Measurements from ENCODE around the gene GATA1. TPM values are rescaled to one million over a fixed set of nuclear protein-coding genes. Genes with fewer than 3 reads are reported as not detected.

The GATA1 gene
- total RNA-seq, 2 donors from 2014 or later, result 0.77 TPM; not detected in 1

- intact Hi-C loops (cut with DNase I), result no loop called here
- DNase-seq, result no peak
Observed at GRCh38 chrX:48835524-48836329, 49.3 kb downstream of the GATA1 start, which contains the start of gene PCSK1N. Gene PCSK1N (minus strand): TSS chrX:48835610. CDS start chrX:48835532, 78 bp downstream.

GRCh38 chrX:48839686-48840085 lies 53.3 kb downstream of the GATA1 start:
- no peak overlapping the region for H3K4me3 ChIP-seq
- H3K27ac ChIP-seq, result no peak overlapping the region
- intact Hi-C loops (cut with DNase I), result no loop called here
- H3K9ac ChIP-seq (ENCODE audit: low read depth in 2 of 2, low read length in 2 of 2), result no peak overlapping the region
- DNase-seq, result no peak
- no peak for TF ChIP-seq CTCF (IDR thresholded peaks at IDR 0.05)
- no peaks in the 10 kb centered on the region for H3K4me1 ChIP-seq
- no peaks in the 10 kb centered on the region for H3K36me3 ChIP-seq
- no peaks in the 10 kb centered on the region for H3K9me3 ChIP-seq
- peaks cover 4% of the 10 kb centered on the region for H3K27me3 ChIP-seq

More at GRCh38 chrX:48835524-48836329, 49.3 kb downstream of the GATA1 start, which contains the start of gene PCSK1N:
- no peak within 1 kb of the TSS for H3K9ac ChIP-seq (ENCODE audit: low read depth in 2 of 2, low read length in 2 of 2)
- no peak within 1 kb of the TSS for H3K27ac ChIP-seq
- no peaks in the 10 kb centered on the region for H3K36me3 ChIP-seq
- peaks cover 24% of the 10 kb centered on the region for H3K27me3 ChIP-seq
- no peak within 1 kb of the TSS for H3K4me3 ChIP-seq
- no peaks in the 10 kb centered on the region for H3K4me1 ChIP-seq
- TF ChIP-seq CTCF (IDR thresholded peaks at IDR 0.05), result no peak
- no peaks in the 10 kb centered on the region for H3K9me3 ChIP-seq

Other genes starting within 250 kb of the GATA1 start
- gene TBC1D25, start 246.9 kb upstream of the GATA1 start, total RNA-seq, result 10 to 100 TPM in 1 of 2 donors, 1 to 10 TPM in 1; 8.1 to 11.6 TPM
- gene RBM3, start 212.1 kb upstream of the GATA1 start, total RNA-seq, result 100 to 1,000 TPM in 1 of 2 donors, 10 to 100 TPM in 1; 92.1 to 175 TPM
- gene WDR13, start 189.1 kb upstream of the GATA1 start, total RNA-seq, result 100 to 1,000 TPM in 1 of 2 donors, 10 to 100 TPM in 1; 90.4 to 121 TPM
- 1 to 10 TPM; 3.0 to 4.9 TPM for gene WAS, start 102.8 kb upstream of the GATA1 start, total RNA-seq
- gene SUV39H1, start 89.9 kb upstream of the GATA1 start, total RNA-seq, result 10 to 100 TPM in 1 of 2 donors, 1 to 10 TPM in 1; 4.8 to 16.8 TPM
- gene GLOD5, start 24.8 kb upstream of the GATA1 start, total RNA-seq, result 1 to 10 TPM; 4.0 to 9.0 TPM
- gene HDAC6, start 15.5 kb downstream of the GATA1 start, total RNA-seq, result 10 to 100 TPM; 66.2 to 71.5 TPM
- gene ERAS, start 39.9 kb downstream of the GATA1 start, total RNA-seq, result under 1 TPM in 1 of 2 donors, not detected in 1; 0.32 TPM
- 10 to 100 TPM in 1 of 2 donors, 1 to 10 TPM in 1; 6.0 to 10.1 TPM for gene PCSK1N, start 49.0 kb downstream of the GATA1 start, total RNA-seq
- gene TIMM17B, start 111.2 kb downstream of the GATA1 start, total RNA-seq, result 10 to 100 TPM; 48.8 to 91.0 TPM
- gene PQBP1, start 111.3 kb downstream of the GATA1 start, total RNA-seq, result 10 to 100 TPM; 68.1 to 76.3 TPM
- 10 to 100 TPM; 57.8 to 83.1 TPM for gene SLC35A2, start 125.1 kb downstream of the GATA1 start, total RNA-seq
- 10 to 100 TPM; 14.3 to 18.8 TPM for gene PIM2, start 132.4 kb downstream of the GATA1 start, total RNA-seq
- gene OTUD5, start 171.0 kb downstream of the GATA1 start, total RNA-seq, result 10 to 100 TPM; 40.2 to 40.9 TPM
- gene KCND1, start 185.3 kb downstream of the GATA1 start, total RNA-seq, result 1 to 10 TPM in 1 of 2 donors, under 1 TPM in 1; 0.90 to 1.0 TPM
- gene GRIPAP1, start 215.7 kb downstream of the GATA1 start, total RNA-seq, result 10 to 100 TPM; 32.0 to 36.9 TPM